ENCODE results near the gene NUP214. TPM values are rescaled to one million over a fixed set of nuclear protein-coding genes. Genes with fewer than 3 reads are reported as not detected.

The NUP214 gene
- total and polyA plus RNA-seq, 2 of the 8 experiments (the other 6 are each of a cell fraction or from before 2014, with no cell fraction given): 28.6 to 50.2 TPM

GRCh38 chr9:131177898-131178297 is 52.5 kb downstream of the NUP214 start (continued):
- no peak for TF ChIP-seq SIRT6 (IDR thresholded peaks at IDR 0.05; ENCODE audit: low read length)
- no peak for TF ChIP-seq RBBP5 (IDR thresholded peaks at IDR 0.05; ENCODE audit: borderline replicate concordance, low read depth, low read length)
- no peak for TF ChIP-seq SP2 (IDR thresholded peaks at IDR 0.05; ENCODE audit: low read length)
- no peak for TF ChIP-seq POU5F1 (IDR thresholded peaks at IDR 0.05; ENCODE audit: low read depth, low read length)
- no peak for TF ChIP-seq CHD2 (IDR thresholded peaks at IDR 0.05; ENCODE audit: low read length)

Data from H1 (cell line).